Left cardiac atrium (tissue), 4 donors: ENCODE data around the gene ADAM21. TPM values are rescaled to one million over a fixed set of nuclear protein-coding genes. Genes with fewer than 3 reads are reported as not detected.
A peak's percentile ranks its signal among the peaks of the same experiment; 100 is the strongest.
"Not testable (repeated sequence)": the region's sequence is repeated elsewhere in the genome, so short reads cannot be mapped to it uniquely, and the experiment has no call there.

Source experiments
- ATAC-seq, 2 donors: fragments of 200-7000 bp; cut with Tn5 transposase; one replicate each; pipeline ENCODE4 v1.9.1; 2020; ENCODE audit warnings: mild to moderate bottlenecking in 2 of 2, moderate library complexity in 2 of 2
- DNase-seq: peaks from one replicate; pipeline ENCODE4 v3.0.0-alpha.2; 2020
- intact Hi-C, 2 donors: fragments of 100-400 bp; cut with DNase I; formaldehyde crosslinking; loops; one replicate each; pipeline versions ENCODE4 v1.14.1 to v1.15.1; 2022 to 2023
- long read RNA-seq: library from polyadenylated mRNA; unstranded; transcript quantifications from one replicate; pipeline ENCODE4 v2.0.0, GENCODE V29; 2021
- total RNA-seq, 2 donors: library from RNA; stranded (reverse); fragmentation: NEBNext Ultra II Directional; extraction: Animal tissue kit (Norgen Biotek cat#: 25700); gene quantifications; one replicate each; pipeline ENCODE4 v1.2.1, GENCODE V29; 2021
- donor health status: DM: no; HTN: yes; CAD: no.
- donor health status: DM: no; HTN: yes; CAD: no; lungs with severe emphysema.
- donor health status: DM: yes; HTN: yes; CAD: no.
- donor health status: Dilated cardiomyopathy.

Gene ADAM21
- total RNA-seq: under 1 TPM; 0.10 to 0.65 TPM
- long read RNA-seq: 0 reads

GRCh38 chr14:70451874-70452273 lies at the start of gene ADAM21:
ADAM21 (plus strand) TSS chr14:70452174; CDS start chr14:70457500, 5,326 bp downstream.
- intact Hi-C loops: no loop called here
- DNase-seq (no peak), ATAC-seq (no peak)

GRCh38 chr14:70403335-70403734 lies 48.6 kb upstream of the ADAM21 start:
- ATAC-seq: peak in 1 of 2 donors; percentile 65
- DNase-seq, intact Hi-C loops: not testable (repeated sequence)

- not testable (repeated sequence) for DNase-seq, ATAC-seq
These were observed 45.8 kb upstream of the ADAM21 start for GRCh38 chr14:70406216-70406615.

GRCh38 chr14:70407621-70408020 lies 44.4 kb upstream of the ADAM21 start:
- intact Hi-C loops: no loop called here
- no peak for ATAC-seq
- DNase-seq: no peak

More at GRCh38 chr14:70406216-70406615, 45.8 kb upstream of the ADAM21 start:
- intact Hi-C loops: not testable (repeated sequence)

GRCh38 chr14:70415788-70416187 lies 36.2 kb upstream of the ADAM21 start:
- intact Hi-C loops: no loop called here
- ATAC-seq (no peak), DNase-seq (no peak)

GRCh38 chr14:70416338-70416724 lies 35.6 kb upstream of the ADAM21 start:
- DNase-seq (no peak), ATAC-seq (peak; percentile 54 to 64)
- intact Hi-C loops: no loop called here

GRCh38 chr14:70416725-70417349 lies 35.1 kb upstream of the ADAM21 start, which contains the start of gene SYNJ2BP:
SYNJ2BP (minus strand) TSS chr14:70417090; CDS start chr14:70416963, 127 bp downstream.
- DNase-seq (peak; percentile 75), ATAC-seq (peak; percentile 95 to 99)
- intact Hi-C loops: no loop called here

- intact Hi-C loops, ATAC-seq, DNase-seq: not testable (repeated sequence)
These were observed 32.6 kb upstream of the ADAM21 start for GRCh38 chr14:70419270-70419931.

GRCh38 chr14:70422538-70422937 lies 29.4 kb upstream of the ADAM21 start:
- ATAC-seq (no peak), DNase-seq (no peak)
- intact Hi-C loops: no loop called here

- no peak for ATAC-seq
- intact Hi-C loops: no loop called here
- DNase-seq: peak; percentile 37
These were observed 26.6 kb upstream of the ADAM21 start for GRCh38 chr14:70425354-70425753.

- DNase-seq, ATAC-seq, intact Hi-C loops: not testable (repeated sequence)
These were observed 25.4 kb upstream of the ADAM21 start for GRCh38 chr14:70426555-70426954.

- intact Hi-C loops: no loop called here
- DNase-seq: no peak
- no peak for ATAC-seq
These were observed 15.1 kb upstream of the ADAM21 start for GRCh38 chr14:70436867-70437266.

GRCh38 chr14:70441641-70442040 lies 10.3 kb upstream of the ADAM21 start:
- DNase-seq: no peak
- intact Hi-C loops: no loop called here
- ATAC-seq: no peak

GRCh38 chr14:70442750-70443149 lies 9.2 kb upstream of the ADAM21 start:
- ATAC-seq: no peak
- no peak for DNase-seq
- intact Hi-C loops: no loop called here

GRCh38 chr14:70448633-70449340 lies 3.2 kb upstream of the ADAM21 start:
- intact Hi-C loops: no loop called here
- ATAC-seq (peak in 1 of 2 donors; percentile 26), DNase-seq (no peak)

GRCh38 chr14:70454731-70455130 lies 2.8 kb downstream of the ADAM21 start:
- DNase-seq: no peak
- ATAC-seq: peak in 1 of 2 donors; percentile 34
- intact Hi-C loops: no loop called here

GRCh38 chr14:70468731-70469130 lies 16.8 kb downstream of the ADAM21 start:
- no peak for ATAC-seq
- no peak for DNase-seq
- intact Hi-C loops: no loop called here

- DNase-seq, intact Hi-C loops, ATAC-seq: not testable (repeated sequence)
These were observed 19.0 kb downstream of the ADAM21 start for GRCh38 chr14:70470863-70471563.
